Measurements from ENCODE around the gene DUOX1.

Gene DUOX1

GRCh38 chr15:45116482-45117307 lies 13.1 kb upstream of the DUOX1 start:
- Histone ChIP-seq H3K27me3 (ENCODE audit: control insufficient read depth, insufficient read depth, low read length) (no peaks in the 10 kb centered on the region), H3K4me3 (ENCODE audit: low read depth, low read length) (no peak overlapping the region), H3K9ac (no peak overlapping the region), H3K4me2 (ENCODE audit: low read length) (no peak overlapping the region), H3K79me2 (no peaks in the 10 kb centered on the region), H2AFZ (no peak overlapping the region), H3K9me3 (ENCODE audit: control insufficient read depth, low read length) (no peaks in the 10 kb centered on the region), H3K27ac (no peak overlapping the region), H3K4me1 (no peaks in the 10 kb centered on the region), H3K36me3 (ENCODE audit: control insufficient read depth, insufficient read depth, low read length) (no peaks in the 10 kb centered on the region)
- TF ChIP-seq, protein P1, sequence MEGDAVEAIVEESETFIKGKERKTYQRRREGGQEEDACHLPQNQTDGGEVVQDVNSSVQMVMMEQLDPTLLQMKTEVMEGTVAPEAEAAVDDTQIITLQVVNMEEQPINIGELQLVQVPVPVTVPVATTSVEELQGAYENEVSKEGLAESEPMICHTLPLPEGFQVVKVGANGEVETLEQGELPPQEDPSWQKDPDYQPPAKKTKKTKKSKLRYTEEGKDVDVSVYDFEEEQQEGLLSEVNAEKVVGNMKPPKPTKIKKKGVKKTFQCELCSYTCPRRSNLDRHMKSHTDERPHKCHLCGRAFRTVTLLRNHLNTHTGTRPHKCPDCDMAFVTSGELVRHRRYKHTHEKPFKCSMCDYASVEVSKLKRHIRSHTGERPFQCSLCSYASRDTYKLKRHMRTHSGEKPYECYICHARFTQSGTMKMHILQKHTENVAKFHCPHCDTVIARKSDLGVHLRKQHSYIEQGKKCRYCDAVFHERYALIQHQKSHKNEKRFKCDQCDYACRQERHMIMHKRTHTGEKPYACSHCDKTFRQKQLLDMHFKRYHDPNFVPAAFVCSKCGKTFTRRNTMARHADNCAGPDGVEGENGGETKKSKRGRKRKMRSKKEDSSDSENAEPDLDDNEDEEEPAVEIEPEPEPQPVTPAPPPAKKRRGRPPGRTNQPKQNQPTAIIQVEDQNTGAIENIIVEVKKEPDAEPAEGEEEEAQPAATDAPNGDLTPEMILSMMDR (IDR thresholded peaks at IDR 0.05): no peak

GRCh38 chr15:45117308-45118130 lies 12.3 kb upstream of the DUOX1 start:
- TF ChIP-seq, protein P1 (IDR thresholded peaks at IDR 0.05): no peak
- Histone ChIP-seq H3K79me2 (no peaks in the 10 kb centered on the region), H3K27ac (no peak overlapping the region), H3K27me3 (ENCODE audit: control insufficient read depth, insufficient read depth, low read length) (no peaks in the 10 kb centered on the region), H3K9me3 (ENCODE audit: control insufficient read depth, low read length) (no peaks in the 10 kb centered on the region), H3K4me2 (ENCODE audit: low read length) (peak overlapping the region; percentile 55), H3K4me1 (no peaks in the 10 kb centered on the region), H3K36me3 (ENCODE audit: control insufficient read depth, insufficient read depth, low read length) (no peaks in the 10 kb centered on the region), H3K4me3 (ENCODE audit: low read depth, low read length) (peak overlapping the region; percentile 29), H2AFZ (peak overlapping the region; percentile 36), H3K9ac (no peak overlapping the region)

- Histone ChIP-seq H3K4me1 (no peaks in the 10 kb centered on the region), H2AFZ (peak overlapping the region; percentile 36), H3K27me3 (ENCODE audit: control insufficient read depth, insufficient read depth, low read length) (no peaks in the 10 kb centered on the region), H3K4me3 (ENCODE audit: low read depth, low read length) (peak overlapping the region; percentile 29), H3K27ac (no peak overlapping the region), H3K4me2 (ENCODE audit: low read length) (peak overlapping the region; percentile 55), H3K9ac (no peak overlapping the region), H3K36me3 (ENCODE audit: control insufficient read depth, insufficient read depth, low read length) (no peaks in the 10 kb centered on the region), H3K9me3 (ENCODE audit: control insufficient read depth, low read length) (no peaks in the 10 kb centered on the region), H3K79me2 (no peaks in the 10 kb centered on the region)
- TF ChIP-seq, protein P1 (IDR thresholded peaks at IDR 0.05): peak; percentile 88
Measured at GRCh38 chr15:45118131-45118588, 11.6 kb upstream of the DUOX1 start.

DNA sequence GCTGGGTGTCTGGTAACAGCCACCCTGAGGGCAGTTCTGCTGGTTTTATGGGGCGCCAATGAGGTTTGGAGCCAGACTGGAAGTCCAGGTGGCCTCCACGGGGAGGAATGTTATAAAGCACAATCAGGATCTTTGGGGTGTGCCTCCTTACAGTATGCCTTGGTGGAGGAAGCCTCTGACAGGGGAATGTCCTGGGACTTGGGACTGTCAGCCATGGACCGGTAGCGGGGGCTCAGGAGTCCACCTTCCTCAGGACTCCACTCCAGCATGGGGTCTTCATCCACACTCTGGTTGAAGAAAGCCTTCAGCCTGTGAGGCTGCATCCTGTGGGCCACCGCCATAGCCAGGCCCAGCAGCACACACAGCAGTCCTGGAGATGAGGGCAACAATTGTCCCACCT lies 10.8 kb upstream of the DUOX1 start:
- H3K27ac ChIP-seq: no peak overlapping the region
- H2AFZ ChIP-seq: no peak overlapping the region
- H3K9me3 ChIP-seq (ENCODE audit: control insufficient read depth, low read length): no peaks in the 10 kb centered on the region
- H3K4me2 ChIP-seq (ENCODE audit: low read length): no peak overlapping the region
- TF ChIP-seq, protein P1 (IDR thresholded peaks at IDR 0.05): no peak
- no peak overlapping the region for H3K4me3 ChIP-seq (ENCODE audit: low read depth, low read length)
- no peaks in the 10 kb centered on the region for H3K27me3 ChIP-seq (ENCODE audit: control insufficient read depth, insufficient read depth, low read length)
- no peak overlapping the region for H3K9ac ChIP-seq
- no peaks in the 10 kb centered on the region for H3K4me1 ChIP-seq
- no peaks in the 10 kb centered on the region for H3K79me2 ChIP-seq
- H3K36me3 ChIP-seq (ENCODE audit: control insufficient read depth, insufficient read depth, low read length): no peaks in the 10 kb centered on the region

All from parathyroid adenoma (tissue), 2 donors.